HL-60 (cell line): ENCODE data around the gene DAGLA.

Experiments used
- POLR2AphosphoS5 ChIP-seq: IDR thresholded peaks from 2 replicates; pipeline ENCODE4 v1.6.1; 2012; ENCODE audit warnings: low read depth
- TF ChIP-seq, protein P1 (sequence below): IDR thresholded peaks from one replicate; pipeline ENCODE4 v1.5.1; 2011; ENCODE audit warnings: low read length, control low read depth, inconsistent platforms; ENCODE audit not compliant: insufficient read depth
- TF ChIP-seq, protein P2 (sequence below): IDR thresholded peaks from 2 replicates; pipeline ENCODE4 v1.6.1; 2012; ENCODE audit warnings: low read depth; ENCODE audit not compliant: insufficient replicate concordance

DNA sequence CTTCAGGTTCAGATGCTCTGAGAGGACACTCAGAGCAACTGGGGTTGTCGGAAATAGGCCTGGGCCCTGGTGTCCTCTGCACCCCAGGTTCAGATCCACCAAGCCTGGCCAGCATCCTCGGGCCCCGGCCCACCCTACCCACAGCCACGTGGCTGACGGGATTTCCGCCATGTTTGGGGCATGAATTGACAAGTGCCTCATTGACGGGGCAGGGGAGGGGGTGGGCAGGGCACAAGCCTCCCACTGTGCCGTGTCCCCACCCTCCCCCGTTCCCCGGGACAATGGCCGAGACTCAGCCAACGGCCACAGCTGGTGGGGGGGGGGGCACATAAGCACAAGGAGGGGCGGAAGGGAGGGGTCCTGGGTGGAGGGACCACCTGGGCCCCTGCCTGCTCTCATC, 80.8 kb downstream of the DAGLA start:
- TF ChIP-seq, protein P1, sequence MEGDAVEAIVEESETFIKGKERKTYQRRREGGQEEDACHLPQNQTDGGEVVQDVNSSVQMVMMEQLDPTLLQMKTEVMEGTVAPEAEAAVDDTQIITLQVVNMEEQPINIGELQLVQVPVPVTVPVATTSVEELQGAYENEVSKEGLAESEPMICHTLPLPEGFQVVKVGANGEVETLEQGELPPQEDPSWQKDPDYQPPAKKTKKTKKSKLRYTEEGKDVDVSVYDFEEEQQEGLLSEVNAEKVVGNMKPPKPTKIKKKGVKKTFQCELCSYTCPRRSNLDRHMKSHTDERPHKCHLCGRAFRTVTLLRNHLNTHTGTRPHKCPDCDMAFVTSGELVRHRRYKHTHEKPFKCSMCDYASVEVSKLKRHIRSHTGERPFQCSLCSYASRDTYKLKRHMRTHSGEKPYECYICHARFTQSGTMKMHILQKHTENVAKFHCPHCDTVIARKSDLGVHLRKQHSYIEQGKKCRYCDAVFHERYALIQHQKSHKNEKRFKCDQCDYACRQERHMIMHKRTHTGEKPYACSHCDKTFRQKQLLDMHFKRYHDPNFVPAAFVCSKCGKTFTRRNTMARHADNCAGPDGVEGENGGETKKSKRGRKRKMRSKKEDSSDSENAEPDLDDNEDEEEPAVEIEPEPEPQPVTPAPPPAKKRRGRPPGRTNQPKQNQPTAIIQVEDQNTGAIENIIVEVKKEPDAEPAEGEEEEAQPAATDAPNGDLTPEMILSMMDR = no peak
- TF ChIP-seq POLR2AphosphoS5 = no peak
- TF ChIP-seq, protein P2, sequence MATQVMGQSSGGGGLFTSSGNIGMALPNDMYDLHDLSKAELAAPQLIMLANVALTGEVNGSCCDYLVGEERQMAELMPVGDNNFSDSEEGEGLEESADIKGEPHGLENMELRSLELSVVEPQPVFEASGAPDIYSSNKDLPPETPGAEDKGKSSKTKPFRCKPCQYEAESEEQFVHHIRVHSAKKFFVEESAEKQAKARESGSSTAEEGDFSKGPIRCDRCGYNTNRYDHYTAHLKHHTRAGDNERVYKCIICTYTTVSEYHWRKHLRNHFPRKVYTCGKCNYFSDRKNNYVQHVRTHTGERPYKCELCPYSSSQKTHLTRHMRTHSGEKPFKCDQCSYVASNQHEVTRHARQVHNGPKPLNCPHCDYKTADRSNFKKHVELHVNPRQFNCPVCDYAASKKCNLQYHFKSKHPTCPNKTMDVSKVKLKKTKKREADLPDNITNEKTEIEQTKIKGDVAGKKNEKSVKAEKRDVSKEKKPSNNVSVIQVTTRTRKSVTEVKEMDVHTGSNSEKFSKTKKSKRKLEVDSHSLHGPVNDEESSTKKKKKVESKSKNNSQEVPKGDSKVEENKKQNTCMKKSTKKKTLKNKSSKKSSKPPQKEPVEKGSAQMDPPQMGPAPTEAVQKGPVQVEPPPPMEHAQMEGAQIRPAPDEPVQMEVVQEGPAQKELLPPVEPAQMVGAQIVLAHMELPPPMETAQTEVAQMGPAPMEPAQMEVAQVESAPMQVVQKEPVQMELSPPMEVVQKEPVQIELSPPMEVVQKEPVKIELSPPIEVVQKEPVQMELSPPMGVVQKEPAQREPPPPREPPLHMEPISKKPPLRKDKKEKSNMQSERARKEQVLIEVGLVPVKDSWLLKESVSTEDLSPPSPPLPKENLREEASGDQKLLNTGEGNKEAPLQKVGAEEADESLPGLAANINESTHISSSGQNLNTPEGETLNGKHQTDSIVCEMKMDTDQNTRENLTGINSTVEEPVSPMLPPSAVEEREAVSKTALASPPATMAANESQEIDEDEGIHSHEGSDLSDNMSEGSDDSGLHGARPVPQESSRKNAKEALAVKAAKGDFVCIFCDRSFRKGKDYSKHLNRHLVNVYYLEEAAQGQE = no peak
